ENCODE data around the gene OR13A1. TPM values are rescaled to one million over a fixed set of nuclear protein-coding genes. Genes with fewer than 3 reads are reported as not detected.
"Not testable (repeated sequence)": the region's sequence is repeated elsewhere in the genome, so short reads cannot be mapped to it uniquely, and the experiment has no call there.

The OR13A1 gene
- total and polyA plus RNA-seq, 11 donors: 0.04 to 0.16 (median 0.10) TPM; not detected in 8

DNA sequence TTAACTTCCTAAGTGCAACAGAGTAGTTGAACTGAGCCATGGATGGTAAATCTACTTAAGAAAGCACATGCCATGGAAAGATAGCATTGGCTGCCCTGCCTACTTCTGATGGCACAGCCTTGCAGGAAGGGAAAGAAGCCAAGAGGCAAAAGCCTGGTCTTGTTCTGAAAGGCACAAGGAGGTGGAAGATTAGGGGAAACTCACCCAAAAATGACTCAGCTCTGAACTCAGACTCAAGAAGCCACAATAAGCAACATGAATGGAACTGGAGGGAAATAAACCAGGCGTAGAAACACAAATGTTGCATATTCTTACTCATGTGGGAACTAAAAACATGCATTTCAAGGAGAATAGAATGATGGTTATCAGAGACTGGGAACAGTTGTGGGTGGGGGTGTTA is 37.8 kb upstream of the OR13A1 start:
- no peak overlapping the region for H3K27ac ChIP-seq
- ATAC-seq: no peak
- WGBS, 4 donors: 72 to 89% (median 77%) methylated on average over 1 of the region's 1 CpG
- peaks cover 0 to 14% (median 0%) of the 10 kb centered on the region in 12 donors for H3K4me1 ChIP-seq
- no peak overlapping the region for H3K4me3 ChIP-seq
- DNase-seq: no peak
- TF ChIP-seq, protein P1, sequence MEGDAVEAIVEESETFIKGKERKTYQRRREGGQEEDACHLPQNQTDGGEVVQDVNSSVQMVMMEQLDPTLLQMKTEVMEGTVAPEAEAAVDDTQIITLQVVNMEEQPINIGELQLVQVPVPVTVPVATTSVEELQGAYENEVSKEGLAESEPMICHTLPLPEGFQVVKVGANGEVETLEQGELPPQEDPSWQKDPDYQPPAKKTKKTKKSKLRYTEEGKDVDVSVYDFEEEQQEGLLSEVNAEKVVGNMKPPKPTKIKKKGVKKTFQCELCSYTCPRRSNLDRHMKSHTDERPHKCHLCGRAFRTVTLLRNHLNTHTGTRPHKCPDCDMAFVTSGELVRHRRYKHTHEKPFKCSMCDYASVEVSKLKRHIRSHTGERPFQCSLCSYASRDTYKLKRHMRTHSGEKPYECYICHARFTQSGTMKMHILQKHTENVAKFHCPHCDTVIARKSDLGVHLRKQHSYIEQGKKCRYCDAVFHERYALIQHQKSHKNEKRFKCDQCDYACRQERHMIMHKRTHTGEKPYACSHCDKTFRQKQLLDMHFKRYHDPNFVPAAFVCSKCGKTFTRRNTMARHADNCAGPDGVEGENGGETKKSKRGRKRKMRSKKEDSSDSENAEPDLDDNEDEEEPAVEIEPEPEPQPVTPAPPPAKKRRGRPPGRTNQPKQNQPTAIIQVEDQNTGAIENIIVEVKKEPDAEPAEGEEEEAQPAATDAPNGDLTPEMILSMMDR (IDR thresholded peaks at IDR 0.05): no peak
- TF ChIP-seq POLR2A (IDR thresholded peaks at IDR 0.05): no peak
- H3K36me3 ChIP-seq: no peaks in the 10 kb centered on the region
- H3K9me3 ChIP-seq: peaks cover 0 to 2% (median 0%) of the 10 kb centered on the region in 12 donors
- H3K27me3 ChIP-seq: peaks cover 0 to 5% (median 0%) of the 10 kb centered on the region in 9 donors
- intact Hi-C loops (cut with DNase I): no loop called here

DNA sequence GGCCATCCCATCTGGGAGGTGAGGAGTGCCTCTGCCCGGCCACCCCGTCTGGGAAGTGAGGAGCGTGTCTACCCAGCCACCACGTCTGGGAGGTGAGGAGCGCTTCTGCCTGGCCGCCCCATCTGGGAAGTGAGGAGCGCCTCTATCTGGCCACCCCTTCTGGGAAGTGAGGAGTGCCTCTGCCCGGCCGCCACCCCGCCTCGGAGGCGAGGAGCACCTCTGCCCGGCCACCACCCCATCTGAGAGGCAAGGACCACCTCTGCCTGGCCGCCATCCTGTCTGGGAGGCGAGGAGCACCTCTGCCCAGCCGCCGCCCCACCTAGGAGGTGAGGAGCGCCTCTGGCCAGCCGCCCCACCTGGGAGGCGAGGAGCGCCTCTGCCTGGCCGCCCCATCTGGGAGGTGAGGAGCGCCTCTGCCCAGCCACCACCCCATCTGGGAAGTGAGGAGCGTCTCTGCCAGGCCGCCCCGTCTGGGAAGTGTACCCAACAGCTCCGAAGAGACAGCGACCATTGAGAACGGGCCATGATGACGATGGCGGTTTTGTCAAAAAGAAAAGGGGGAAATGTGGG is 32.9 kb upstream of the OR13A1 start:
- H3K9me3 ChIP-seq: peaks cover 0 to 10% (median 0%) of the 10 kb centered on the region in 12 donors
- peak in 1 of 5 donors; percentile 39 for DNase-seq
- H3K4me3 ChIP-seq; ATAC-seq; intact Hi-C loops (cut with DNase I); H3K27ac ChIP-seq; H3K4me1 ChIP-seq; H3K36me3 ChIP-seq; H3K27me3 ChIP-seq: not testable (repeated sequence)
- 82 to 96% (median 89%) methylated on average over 16 to 31 of the region's 31 CpGs for WGBS, 4 donors

DNA sequence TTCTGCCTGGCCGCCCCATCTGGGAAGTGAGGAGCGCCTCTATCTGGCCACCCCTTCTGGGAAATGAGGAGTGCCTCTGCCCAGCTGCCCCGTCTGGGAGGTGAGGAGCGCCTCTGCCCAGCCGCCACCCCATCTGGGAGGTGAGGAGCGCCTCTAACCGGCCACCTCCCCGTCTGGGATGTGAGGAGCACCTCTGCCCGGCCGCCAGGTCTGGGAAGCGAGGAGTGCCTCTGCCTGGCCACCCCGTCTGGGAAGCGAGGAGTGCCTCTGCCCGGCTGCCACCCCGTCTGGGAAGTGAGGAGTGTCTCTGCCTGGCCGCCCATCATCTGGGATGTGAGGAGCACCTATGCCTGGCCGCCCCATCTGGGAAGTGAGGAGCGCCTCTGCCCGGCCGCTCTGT is 32.1 kb upstream of the OR13A1 start:
- intact Hi-C loops (cut with DNase I); H3K27me3 ChIP-seq; DNase-seq; H3K4me1 ChIP-seq; H3K27ac ChIP-seq; ATAC-seq; H3K4me3 ChIP-seq; H3K36me3 ChIP-seq: not testable (repeated sequence)
- H3K9me3 ChIP-seq: peaks cover 0 to 10% (median 0%) of the 10 kb centered on the region in 12 donors
- WGBS, 4 donors: 80 to 95% (median 87%) methylated on average over 1 to 20 of the region's 20 CpGs

DNA sequence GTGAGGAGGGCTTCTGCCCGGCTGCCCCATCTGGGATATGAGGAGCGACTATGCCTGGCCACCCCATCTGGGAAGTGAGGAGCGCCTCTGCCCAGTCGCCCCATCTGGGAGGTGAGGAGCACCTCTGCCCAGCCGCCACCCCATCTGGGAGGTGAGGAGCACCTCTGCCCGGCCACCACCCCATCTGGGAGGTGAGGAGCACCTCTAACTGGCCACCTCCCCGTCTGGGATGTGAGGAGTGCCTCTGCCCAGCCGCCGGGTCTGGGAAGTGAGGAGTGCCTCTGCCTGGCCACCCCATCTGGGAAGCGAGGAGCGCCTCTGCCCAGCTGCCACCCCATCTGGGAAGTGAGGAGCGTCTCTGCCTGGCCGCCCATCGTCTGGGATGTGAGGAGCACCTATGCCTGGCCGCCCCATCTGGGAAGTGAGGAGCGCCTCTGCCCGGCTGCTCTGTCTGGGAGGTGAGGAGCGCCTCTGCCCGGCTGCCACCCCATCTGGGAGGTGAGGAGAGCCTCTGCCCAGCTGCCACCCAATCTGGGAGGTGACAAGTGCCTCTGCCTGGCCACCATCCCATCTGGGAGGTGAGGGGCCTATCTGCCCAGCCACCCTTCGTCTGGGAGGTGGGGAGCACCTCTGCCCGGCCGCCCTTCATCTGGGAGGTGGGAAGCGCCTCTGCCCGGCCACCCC is 31.4 kb upstream of the OR13A1 start:
- intact Hi-C loops (cut with DNase I); H3K27me3 ChIP-seq; H3K4me1 ChIP-seq; H3K4me3 ChIP-seq; H3K36me3 ChIP-seq; H3K27ac ChIP-seq; ATAC-seq: not testable (repeated sequence)
- 86 to 92% (median 89%) methylated on average over 13 to 24 of the region's 24 CpGs for WGBS, 4 donors
- DNase-seq: peak in 1 of 5 donors; percentile 45
- H3K9me3 ChIP-seq: peaks cover 0 to 10% (median 0%) of the 10 kb centered on the region in 12 donors

DNA sequence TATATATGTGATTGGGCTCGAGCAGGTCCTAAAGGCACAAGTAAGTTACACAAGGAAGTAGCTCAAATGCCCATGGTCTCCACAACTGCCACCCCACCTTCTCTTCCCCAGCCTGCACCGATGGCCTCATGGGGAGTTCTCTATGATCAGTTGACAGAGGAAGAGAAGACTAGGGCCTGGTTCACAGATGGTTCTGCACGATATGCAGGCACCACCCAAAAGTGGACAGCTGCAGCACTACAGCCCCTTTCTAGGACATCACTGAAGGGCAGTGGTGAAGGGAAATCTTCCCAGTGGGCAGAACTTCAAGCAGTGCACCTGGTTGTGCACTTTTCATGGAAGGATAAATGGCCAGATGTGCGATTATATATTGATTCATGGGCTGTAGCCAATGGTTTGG is 25.0 kb upstream of the OR13A1 start:
- H3K27ac ChIP-seq; DNase-seq; ATAC-seq; H3K27me3 ChIP-seq; H3K4me1 ChIP-seq; H3K4me3 ChIP-seq; H3K36me3 ChIP-seq; intact Hi-C loops (cut with DNase I): not testable (repeated sequence)
- peaks cover 0 to 16% (median 0%) of the 10 kb centered on the region in 12 donors for H3K9me3 ChIP-seq
- 69 to 80% (median 74%) methylated on average over 3 to 4 of the region's 4 CpGs for WGBS, 4 donors

DNA sequence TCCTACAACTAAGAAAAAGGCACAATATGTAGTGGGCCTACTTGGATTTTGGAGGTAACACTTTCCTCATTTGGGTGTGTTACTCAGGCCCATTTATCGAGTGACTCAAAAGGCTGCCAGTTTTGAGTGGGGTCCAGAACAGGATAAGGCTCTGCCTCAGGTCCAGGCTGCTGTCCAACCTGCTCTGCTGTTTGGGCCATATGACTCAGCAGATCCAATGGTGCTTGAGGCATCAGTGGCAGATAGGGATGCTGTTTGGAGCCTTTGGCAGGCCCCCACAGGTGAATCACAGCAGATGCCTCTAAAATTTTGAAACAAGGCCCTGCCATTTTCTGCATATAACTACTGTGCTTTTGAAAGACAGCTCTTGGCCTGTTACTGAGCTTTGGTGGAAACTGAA is 24.5 kb upstream of the OR13A1 start:
- Histone ChIP-seq H3K27me3 (no peaks in the 10 kb centered on the region), H3K4me1 (no peaks in the 10 kb centered on the region), H3K27ac (no peak overlapping the region), H3K36me3 (no peaks in the 10 kb centered on the region), H3K4me3 (no peak overlapping the region), H3K9me3 (peaks cover 0 to 16% (median 0%) of the 10 kb centered on the region in 12 donors)
- intact Hi-C loops (cut with DNase I): no loop called here
- ATAC-seq (no peak), DNase-seq (no peak)
- no peak for TF ChIP-seq POLR2A (IDR thresholded peaks at IDR 0.05)
- TF ChIP-seq, protein P1 (IDR thresholded peaks at IDR 0.05): no peak
- WGBS, 4 donors: 81 to 90% (median 88%) methylated on average over 1 of the region's 1 CpG

DNA sequence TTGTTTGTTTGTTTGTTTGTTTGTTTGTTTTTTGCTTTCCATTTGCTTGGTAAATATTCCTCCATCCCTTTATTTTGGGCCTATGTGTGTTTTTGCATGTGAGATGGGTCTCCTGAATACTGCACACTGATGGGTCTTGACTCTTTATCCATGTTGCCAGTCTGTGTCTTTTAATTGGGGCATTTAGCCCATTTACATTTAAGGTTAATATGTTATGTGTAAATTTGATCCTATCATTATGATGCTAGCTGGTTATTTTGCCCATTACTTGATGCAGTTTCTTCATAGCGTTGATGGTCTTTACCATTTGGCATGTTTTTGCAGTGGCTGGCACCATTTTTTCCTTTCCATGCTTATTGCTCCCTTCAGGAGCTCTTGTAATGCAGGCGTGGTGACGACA is 16.4 kb upstream of the OR13A1 start:
- H3K4me1 ChIP-seq; H3K27ac ChIP-seq; H3K36me3 ChIP-seq; H3K4me3 ChIP-seq; DNase-seq; H3K27me3 ChIP-seq; intact Hi-C loops (cut with DNase I); ATAC-seq: not testable (repeated sequence)
- H3K9me3 ChIP-seq: peaks cover 0 to 13% (median 0%) of the 10 kb centered on the region in 12 donors
- 74 to 92% (median 88%) methylated on average over 3 of the region's 3 CpGs for WGBS, 4 donors

DNA sequence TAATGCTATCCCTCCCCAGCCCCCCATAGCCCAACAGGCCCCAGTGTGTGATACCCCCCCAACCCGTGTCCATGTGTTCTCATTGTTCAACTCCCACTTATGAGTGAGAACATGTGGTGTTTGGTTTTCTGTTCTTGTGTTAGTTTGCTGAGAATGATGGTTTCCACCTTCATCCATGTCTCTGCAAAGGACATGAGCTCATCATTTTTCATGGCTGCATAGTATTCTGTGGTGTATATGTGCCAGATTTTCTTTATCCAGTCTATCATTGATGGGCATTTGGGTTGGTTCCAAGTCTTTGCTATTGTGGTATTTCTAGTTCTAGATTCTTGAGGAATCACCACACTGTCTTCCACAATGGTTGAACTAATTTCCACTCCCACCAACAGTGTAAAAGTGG is 11.5 kb upstream of the OR13A1 start:
- H3K4me1 ChIP-seq; H3K4me3 ChIP-seq; intact Hi-C loops (cut with DNase I); H3K27ac ChIP-seq; ATAC-seq; DNase-seq; H3K36me3 ChIP-seq; H3K27me3 ChIP-seq: not testable (repeated sequence)
- H3K9me3 ChIP-seq: peaks cover 0 to 28% (median 0%) of the 10 kb centered on the region in 12 donors
- 73 to 90% (median 85%) methylated on average over 1 of the region's 1 CpG for WGBS, 4 donors
